ENCODE measurements around the gene PTCD1. TPM values are rescaled to one million over a fixed set of nuclear protein-coding genes. Genes with fewer than 3 reads are reported as not detected.
A peak's percentile ranks its signal among the peaks of the same experiment; 100 is the strongest.
"Not testable (repeated sequence)": the region's sequence is repeated elsewhere in the genome, so short reads cannot be mapped to it uniquely, and the experiment has no call there.

The PTCD1 gene
- total RNA-seq, 6 donors from 2014 or later: 6.3 to 13.4 (median 7.6) TPM

- TF ChIP-seq POLR2A (IDR thresholded peaks at IDR 0.05) (no peak), POLR2AphosphoS5 (IDR thresholded peaks at IDR 0.05) (no peak)
- DNase-seq (no peak), ATAC-seq (ENCODE audit: low FRiP score in 2 of 2) (no peak)
- no peak overlapping the region for H3K4me3 ChIP-seq
- peaks cover 13 to 22% (median 18%) of the 10 kb centered on the region in 4 donors for H3K4me1 ChIP-seq
- peaks cover 24 to 92% (median 79%) of the 10 kb centered on the region in 4 donors for H3K36me3 ChIP-seq
- H3K27ac ChIP-seq: no peak overlapping the region
- H3K27me3 ChIP-seq: no peaks in the 10 kb centered on the region
- no peaks in the 10 kb centered on the region for H3K9me3 ChIP-seq
- 95 to 97% methylated on average over 23 of the region's 23 CpGs for WGBS, 2 donors
These were observed 47.5 kb downstream of the PTCD1 start for GRCh38 chr7:99390941-99391602.

- Histone ChIP-seq H3K9me3 (no peaks in the 10 kb centered on the region), H3K27me3 (no peaks in the 10 kb centered on the region), H3K36me3 (peaks cover 24 to 88% (median 76%) of the 10 kb centered on the region in 4 donors), H3K4me3 (no peak overlapping the region), H3K27ac (no peak overlapping the region), H3K4me1 (peaks cover 13 to 22% (median 18%) of the 10 kb centered on the region in 4 donors)
- 93 to 95% methylated on average over 10 to 12 of the region's 13 CpGs for WGBS, 2 donors
- DNase-seq: no peak
- ATAC-seq (ENCODE audit: low FRiP score in 2 of 2): no peak
- TF ChIP-seq, protein P1, sequence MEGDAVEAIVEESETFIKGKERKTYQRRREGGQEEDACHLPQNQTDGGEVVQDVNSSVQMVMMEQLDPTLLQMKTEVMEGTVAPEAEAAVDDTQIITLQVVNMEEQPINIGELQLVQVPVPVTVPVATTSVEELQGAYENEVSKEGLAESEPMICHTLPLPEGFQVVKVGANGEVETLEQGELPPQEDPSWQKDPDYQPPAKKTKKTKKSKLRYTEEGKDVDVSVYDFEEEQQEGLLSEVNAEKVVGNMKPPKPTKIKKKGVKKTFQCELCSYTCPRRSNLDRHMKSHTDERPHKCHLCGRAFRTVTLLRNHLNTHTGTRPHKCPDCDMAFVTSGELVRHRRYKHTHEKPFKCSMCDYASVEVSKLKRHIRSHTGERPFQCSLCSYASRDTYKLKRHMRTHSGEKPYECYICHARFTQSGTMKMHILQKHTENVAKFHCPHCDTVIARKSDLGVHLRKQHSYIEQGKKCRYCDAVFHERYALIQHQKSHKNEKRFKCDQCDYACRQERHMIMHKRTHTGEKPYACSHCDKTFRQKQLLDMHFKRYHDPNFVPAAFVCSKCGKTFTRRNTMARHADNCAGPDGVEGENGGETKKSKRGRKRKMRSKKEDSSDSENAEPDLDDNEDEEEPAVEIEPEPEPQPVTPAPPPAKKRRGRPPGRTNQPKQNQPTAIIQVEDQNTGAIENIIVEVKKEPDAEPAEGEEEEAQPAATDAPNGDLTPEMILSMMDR (IDR thresholded peaks at IDR 0.05): no peak
- no peak for TF ChIP-seq POLR2A (IDR thresholded peaks at IDR 0.05)
- no peak for TF ChIP-seq EP300 (IDR thresholded peaks at IDR 0.05)
- TF ChIP-seq POLR2AphosphoS5 (IDR thresholded peaks at IDR 0.05): no peak
These were observed 48.8 kb downstream of the PTCD1 start for GRCh38 chr7:99389772-99390171.

- TF ChIP-seq, protein P1 (IDR thresholded peaks at IDR 0.05): no peak
- no peak for TF ChIP-seq EP300 (IDR thresholded peaks at IDR 0.05)
- TF ChIP-seq POLR2AphosphoS5 (IDR thresholded peaks at IDR 0.05): no peak
- no peak for TF ChIP-seq POLR2A (IDR thresholded peaks at IDR 0.05)
- ATAC-seq (ENCODE audit: low FRiP score in 2 of 2) (no peak), DNase-seq (no peak)
- Histone ChIP-seq H3K27me3 (no peaks in the 10 kb centered on the region), H3K36me3 (peaks cover 24 to 74% (median 64%) of the 10 kb centered on the region in 4 donors), H3K4me1 (peaks cover 8 to 15% (median 12%) of the 10 kb centered on the region in 4 donors), H3K4me3 (no peak overlapping the region), H3K27ac (no peak overlapping the region), H3K9me3 (no peaks in the 10 kb centered on the region)
- 94 to 97% methylated on average over 14 to 20 of the region's 20 CpGs for WGBS, 2 donors
These were observed 50.7 kb downstream of the PTCD1 start for GRCh38 chr7:99387912-99388311.

DNA sequence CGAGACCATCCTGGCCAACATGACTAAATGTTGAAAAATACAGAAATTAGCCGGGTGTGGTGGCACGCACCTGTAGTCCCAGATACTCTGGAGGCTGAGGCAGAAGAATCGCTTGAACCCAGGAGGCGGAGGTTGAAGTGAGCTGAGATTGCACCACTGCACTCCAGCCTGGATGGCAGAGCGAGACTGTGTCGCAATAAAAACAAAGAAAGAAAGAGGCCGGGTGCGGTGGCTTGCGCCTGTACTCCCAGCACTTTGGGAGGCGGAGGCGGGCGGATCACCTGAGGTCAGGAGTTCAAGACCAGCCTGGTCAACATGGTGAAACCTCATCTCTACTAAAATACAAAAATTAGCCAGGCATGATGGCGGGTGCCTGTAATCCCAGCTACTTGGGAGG is 51.4 kb downstream of the PTCD1 start:
- not testable (repeated sequence) for H3K27ac ChIP-seq; H3K4me1 ChIP-seq; DNase-seq; H3K4me3 ChIP-seq; H3K9me3 ChIP-seq; H3K27me3 ChIP-seq; ATAC-seq (ENCODE audit: low FRiP score in 2 of 2)
- 79 to 82% methylated on average over 14 of the region's 14 CpGs for WGBS, 2 donors
- peaks cover 24 to 74% (median 63%) of the 10 kb centered on the region in 4 donors for H3K36me3 ChIP-seq

- DNase-seq (no peak), ATAC-seq (ENCODE audit: low FRiP score in 2 of 2) (peak; percentile 16 to 37)
- peak overlapping the region in 1 of 4 donors; percentile 11 for H3K27ac ChIP-seq
- H3K9me3 ChIP-seq: no peaks in the 10 kb centered on the region
- H3K4me1 ChIP-seq: peaks cover 1 to 10% (median 5%) of the 10 kb centered on the region in 4 donors
- TF ChIP-seq POLR2AphosphoS5 (IDR thresholded peaks at IDR 0.05): no peak
- TF ChIP-seq, protein P1 (IDR thresholded peaks at IDR 0.05): peak in 3 of 6 experiments; percentile 19 to 34 (median 25)
- no peak overlapping the region for H3K4me3 ChIP-seq
- 89 to 91% methylated on average over 7 to 9 of the region's 9 CpGs for WGBS, 2 donors
- no peaks in the 10 kb centered on the region for H3K27me3 ChIP-seq
- H3K36me3 ChIP-seq: peaks cover 24 to 70% (median 61%) of the 10 kb centered on the region in 4 donors
These were observed 51.9 kb downstream of the PTCD1 start for GRCh38 chr7:99386584-99387238.

All from upper lobe of left lung (tissue), 6 donors.